Glutamatergic neuron (in vitro differentiated cells): ENCODE results near the gene CEP85. TPM values are rescaled to one million over a fixed set of nuclear protein-coding genes. Genes with fewer than 3 reads are reported as not detected.

Experiments
- DNase-seq: peaks from one replicate; pipeline ENCODE4 v3.0.0; 2022
- H3K27ac Mint-ChIP-seq: one replicate; pipeline ENCODE4 v1.8.0; 2020; ENCODE audit warnings: mild to moderate bottlenecking, mixed read lengths, inconsistent platforms; ENCODE audit not compliant: unreplicated experiment
- H3K27me3 Mint-ChIP-seq: one replicate; pipeline ENCODE4 v1.8.0; 2020; ENCODE audit warnings: mild to moderate bottlenecking, moderate library complexity, mixed read lengths, inconsistent platforms; ENCODE audit not compliant: unreplicated experiment
- H3K36me3 Mint-ChIP-seq: one replicate; pipeline ENCODE4 v1.8.0; 2020; ENCODE audit warnings: mild to moderate bottlenecking, mixed read lengths, inconsistent platforms; ENCODE audit not compliant: unreplicated experiment
- H3K4me1 Mint-ChIP-seq: one replicate; pipeline ENCODE4 v1.8.0; 2020; ENCODE audit warnings: mild to moderate bottlenecking, low read depth, mixed read lengths, inconsistent platforms; ENCODE audit not compliant: unreplicated experiment
- H3K4me3 Mint-ChIP-seq: one replicate; pipeline ENCODE4 v1.8.0; 2020; ENCODE audit warnings: mild to moderate bottlenecking, mixed read lengths, inconsistent platforms; ENCODE audit not compliant: unreplicated experiment
- H3K9me3 Mint-ChIP-seq: one replicate; pipeline ENCODE4 v1.8.0; 2020; ENCODE audit warnings: mild to moderate bottlenecking, moderate library complexity, mixed read lengths, inconsistent platforms; ENCODE audit not compliant: unreplicated experiment
- long read RNA-seq: library from polyadenylated mRNA; unstranded; transcript quantifications from one replicate; pipeline ENCODE4 v2.0.0, GENCODE V29; 2020; ENCODE audit not compliant: unreplicated experiment
- total RNA-seq: library from RNA; stranded (reverse); fragmentation: NEBNext Ultra II Directional; extraction: Animal tissue kit (Norgen Biotek cat#: 25700); gene quantifications from one replicate; pipeline ENCODE4 v1.2.1, GENCODE V29; 2021; ENCODE audit not compliant: unreplicated experiment
- TF ChIP-seq, protein P1 (sequence below): fragments of 200-600 bp; sonication (generic); IDR thresholded peaks from one replicate; pipeline ENCODE4 v1.5.0; 2021; ENCODE audit not compliant: partially characterized antibody, unreplicated experiment

CEP85 gene, protein sequence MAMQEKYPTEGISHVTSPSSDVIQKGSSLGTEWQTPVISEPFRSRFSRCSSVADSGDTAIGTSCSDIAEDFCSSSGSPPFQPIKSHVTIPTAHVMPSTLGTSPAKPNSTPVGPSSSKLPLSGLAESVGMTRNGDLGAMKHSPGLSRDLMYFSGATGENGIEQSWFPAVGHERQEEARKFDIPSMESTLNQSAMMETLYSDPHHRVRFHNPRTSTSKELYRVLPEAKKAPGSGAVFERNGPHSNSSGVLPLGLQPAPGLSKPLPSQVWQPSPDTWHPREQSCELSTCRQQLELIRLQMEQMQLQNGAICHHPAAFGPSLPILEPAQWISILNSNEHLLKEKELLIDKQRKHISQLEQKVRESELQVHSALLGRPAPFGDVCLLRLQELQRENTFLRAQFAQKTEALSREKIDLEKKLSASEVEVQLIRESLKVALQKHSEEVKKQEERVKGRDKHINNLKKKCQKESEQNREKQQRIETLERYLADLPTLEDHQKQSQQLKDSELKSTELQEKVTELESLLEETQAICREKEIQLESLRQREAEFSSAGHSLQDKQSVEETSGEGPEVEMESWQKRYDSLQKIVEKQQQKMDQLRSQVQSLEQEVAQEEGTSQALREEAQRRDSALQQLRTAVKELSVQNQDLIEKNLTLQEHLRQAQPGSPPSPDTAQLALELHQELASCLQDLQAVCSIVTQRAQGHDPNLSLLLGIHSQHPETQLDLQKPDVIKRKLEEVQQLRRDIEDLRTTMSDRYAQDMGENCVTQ
- total RNA-seq: 28.2 TPM
- long read RNA-seq, partial matches to known transcripts: 1 of 4 reads
- long read RNA-seq, other reads (novel, unspliced or antisense): 1 of 4 reads

DNA sequence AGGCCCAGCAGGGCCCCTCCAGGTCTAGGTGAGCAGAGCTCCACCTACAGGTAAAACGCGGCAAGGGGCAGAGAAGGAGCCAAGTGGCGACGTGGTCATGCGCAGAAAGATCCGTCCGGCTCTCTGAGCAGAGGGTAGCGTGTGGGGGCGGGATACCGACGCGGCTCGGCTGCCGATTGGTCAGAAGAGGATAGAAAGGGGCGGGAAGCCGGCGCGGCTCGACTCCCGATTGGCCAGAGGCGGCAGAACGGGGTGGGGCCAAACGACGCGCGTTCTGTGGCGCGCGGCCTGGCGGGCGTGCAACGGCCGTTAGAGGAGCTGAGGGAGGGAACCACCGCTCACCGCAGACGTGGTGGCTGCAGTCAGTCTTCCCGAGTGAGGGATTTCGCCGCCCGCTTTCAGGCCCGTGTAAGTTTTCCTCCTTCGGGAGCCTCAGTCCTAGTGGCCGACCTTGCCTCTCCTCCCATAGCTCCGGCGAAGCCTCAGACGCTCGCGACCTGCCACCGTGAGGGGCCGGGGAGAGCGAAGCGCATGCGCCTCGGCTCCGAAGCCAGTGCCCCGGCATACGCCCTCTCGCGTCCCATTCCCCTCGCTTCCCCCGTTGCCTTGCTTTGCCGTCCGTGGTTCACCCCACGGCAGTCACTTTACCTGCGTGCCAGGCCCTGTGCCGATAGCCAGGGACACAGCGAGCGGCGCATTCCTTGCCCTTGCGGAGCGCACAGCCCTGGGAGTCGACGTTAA, at the start of gene CEP85:
TSS of gene CEP85 (plus strand) at position 298 of the 741 bp plus-strand sequence. CDS start 5,584 bp downstream, outside the sequence.
- TF ChIP-seq, protein P1, sequence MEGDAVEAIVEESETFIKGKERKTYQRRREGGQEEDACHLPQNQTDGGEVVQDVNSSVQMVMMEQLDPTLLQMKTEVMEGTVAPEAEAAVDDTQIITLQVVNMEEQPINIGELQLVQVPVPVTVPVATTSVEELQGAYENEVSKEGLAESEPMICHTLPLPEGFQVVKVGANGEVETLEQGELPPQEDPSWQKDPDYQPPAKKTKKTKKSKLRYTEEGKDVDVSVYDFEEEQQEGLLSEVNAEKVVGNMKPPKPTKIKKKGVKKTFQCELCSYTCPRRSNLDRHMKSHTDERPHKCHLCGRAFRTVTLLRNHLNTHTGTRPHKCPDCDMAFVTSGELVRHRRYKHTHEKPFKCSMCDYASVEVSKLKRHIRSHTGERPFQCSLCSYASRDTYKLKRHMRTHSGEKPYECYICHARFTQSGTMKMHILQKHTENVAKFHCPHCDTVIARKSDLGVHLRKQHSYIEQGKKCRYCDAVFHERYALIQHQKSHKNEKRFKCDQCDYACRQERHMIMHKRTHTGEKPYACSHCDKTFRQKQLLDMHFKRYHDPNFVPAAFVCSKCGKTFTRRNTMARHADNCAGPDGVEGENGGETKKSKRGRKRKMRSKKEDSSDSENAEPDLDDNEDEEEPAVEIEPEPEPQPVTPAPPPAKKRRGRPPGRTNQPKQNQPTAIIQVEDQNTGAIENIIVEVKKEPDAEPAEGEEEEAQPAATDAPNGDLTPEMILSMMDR: peak; percentile 73
- H3K4me1 Mint-ChIP-seq: peaks cover 7% of the 10 kb centered on the region
- H3K36me3 Mint-ChIP-seq: no peaks in the 10 kb centered on the region
- peak within 1 kb of the TSS; percentile 91 for H3K27ac Mint-ChIP-seq
- DNase-seq: peak; percentile 97
- H3K4me3 Mint-ChIP-seq: peak within 1 kb of the TSS; percentile 100
- H3K27me3 Mint-ChIP-seq: peaks cover 4% of the 10 kb centered on the region
- peaks cover 8% of the 10 kb centered on the region for H3K9me3 Mint-ChIP-seq

DNA sequence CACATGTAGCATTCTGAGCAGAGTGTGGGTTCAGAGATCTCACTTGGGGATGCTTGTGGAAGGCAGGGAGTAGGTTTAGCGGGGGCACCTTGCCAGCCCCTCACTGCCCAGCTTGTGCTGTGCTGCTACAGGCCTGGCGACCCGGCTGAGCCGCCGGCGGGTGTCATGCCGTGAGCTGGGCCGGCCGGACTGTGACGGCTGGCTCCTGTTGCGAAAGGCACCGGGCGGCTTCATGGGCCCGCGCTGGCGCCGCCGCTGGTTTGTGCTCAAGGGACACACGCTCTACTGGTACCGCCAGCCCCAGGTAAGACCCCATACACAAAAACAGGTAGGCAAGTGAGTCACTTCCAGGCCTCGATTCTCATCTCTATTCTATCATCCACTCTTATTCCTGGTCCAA, 49.1 kb upstream of the CEP85 start:
- Mint-ChIP-seq H3K4me3 (no peak overlapping the region), H3K9me3 (no peaks in the 10 kb centered on the region), H3K4me1 (no peaks in the 10 kb centered on the region), H3K27me3 (no peaks in the 10 kb centered on the region), H3K36me3 (peaks cover 4% of the 10 kb centered on the region), H3K27ac (no peak overlapping the region)
- TF ChIP-seq, protein P1: no peak
- DNase-seq: no peak

DNA sequence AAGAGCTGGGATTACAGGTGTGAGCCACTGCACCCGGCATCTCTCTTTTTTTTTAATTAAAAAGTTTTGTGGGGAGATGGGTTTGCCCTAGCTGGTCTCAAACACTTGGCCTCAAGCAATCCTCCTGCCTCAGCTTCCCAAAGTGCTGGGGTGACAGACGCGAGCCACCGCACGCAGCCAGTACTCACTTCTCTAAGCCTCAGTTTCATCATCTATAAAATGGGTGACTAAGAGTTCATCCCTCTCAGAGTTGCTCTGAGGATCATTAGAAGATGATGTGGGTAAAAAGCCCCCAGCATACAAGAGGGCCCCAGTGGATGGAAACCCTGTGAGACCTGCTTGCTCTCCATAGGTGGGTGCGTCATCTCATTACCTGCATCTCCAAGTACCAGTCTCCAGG, 46.1 kb upstream of the CEP85 start:
- TF ChIP-seq, protein P1: no peak
- Mint-ChIP-seq H3K27ac (no peak overlapping the region), H3K27me3 (peaks cover 6% of the 10 kb centered on the region), H3K9me3 (no peaks in the 10 kb centered on the region), H3K36me3 (peaks cover 4% of the 10 kb centered on the region), H3K4me1 (no peaks in the 10 kb centered on the region), H3K4me3 (no peak overlapping the region)
- no peak for DNase-seq

DNA sequence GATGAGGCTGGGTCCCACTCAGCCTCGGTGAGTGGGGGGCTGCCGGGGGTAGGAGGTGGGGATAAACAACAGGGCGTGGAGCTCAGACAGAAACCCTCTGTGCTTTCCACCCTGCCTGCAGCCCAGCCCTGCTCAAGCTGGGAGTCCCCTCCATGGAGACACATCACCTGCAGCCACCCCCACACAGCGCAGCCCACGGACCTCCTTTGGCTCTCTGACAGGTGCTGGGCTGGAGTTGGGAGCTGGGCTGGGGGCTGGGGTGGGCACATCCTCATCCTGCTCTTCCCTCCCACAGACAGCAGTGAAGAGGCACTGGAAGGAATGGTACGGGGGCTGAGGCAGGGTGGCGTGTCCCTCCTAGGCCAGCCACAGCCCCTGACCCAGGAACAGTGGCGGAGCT, 45.5 kb upstream of the CEP85 start:
- TF ChIP-seq, protein P1: no peak
- H3K36me3 Mint-ChIP-seq: peaks cover 4% of the 10 kb centered on the region
- no peak overlapping the region for H3K27ac Mint-ChIP-seq
- H3K4me1 Mint-ChIP-seq: no peaks in the 10 kb centered on the region
- H3K9me3 Mint-ChIP-seq: no peaks in the 10 kb centered on the region
- no peak for DNase-seq
- no peak overlapping the region for H3K4me3 Mint-ChIP-seq
- H3K27me3 Mint-ChIP-seq: peaks cover 6% of the 10 kb centered on the region
